Gastroesophageal sphincter (tissue), 4 donors: ENCODE measurements around the gene SRSF6. TPM values are rescaled to one million over a fixed set of nuclear protein-coding genes. Genes with fewer than 3 reads are reported as not detected.
"Not testable (repeated sequence)": the region's sequence is repeated elsewhere in the genome, so short reads cannot be mapped to it uniquely, and the experiment has no call there.

Experiments
- ATAC-seq: fragments of 150-250 bp; one replicate; pipeline ENCODE4 v1.9.1; 2016; ENCODE audit warnings: mild to moderate bottlenecking, moderate library complexity
- H3K27ac ChIP-seq, 4 donors: fragments of 200-600 bp; sonication (generic) in 3 of 4; 1 replicate in 3 of 4; 2 replicates in 1 of 4; pipeline ENCODE4 v1.5.1; 2016 to 2019
- H3K27me3 ChIP-seq: fragments of 200-600 bp; sonication (generic); one replicate; pipeline ENCODE4 v1.5.1; 2019
- H3K36me3 ChIP-seq, 2 donors: fragments of 200-600 bp; sonication (generic); one replicate each; pipeline ENCODE4 v1.5.1; 2019; ENCODE audit warnings: control low read depth in 1 of 2
- H3K4me1 ChIP-seq, 3 donors: fragments of 200-600 bp; sonication (generic); 1 replicate in 2 of 3; 2 replicates in 1 of 3; pipeline ENCODE4 v1.5.1; 2016 to 2019; ENCODE audit warnings: control low read depth in 2 of 3
- H3K4me3 ChIP-seq, 2 donors: fragments of 200-600 bp; sonication (generic); one replicate each; pipeline ENCODE4 v1.5.1; 2019; ENCODE audit warnings: mild to moderate bottlenecking in 1 of 2, moderate library complexity in 1 of 2
- H3K9me3 ChIP-seq, 3 donors: fragments of 200-600 bp; sonication (generic); one replicate each; pipeline ENCODE4 v1.5.1; 2017 to 2019; ENCODE audit warnings: control low read depth in 2 of 3
- CTCF ChIP-seq, 4 experiments: fragments of 200-600 bp in 2 of 4; fragments of 450-650 bp in 2 of 4; sonication (generic) in 1 of 4; IDR thresholded peaks; one replicate each; pipeline ENCODE4 v1.5.1; 2017 to 2019; ENCODE audit warnings: antibody characterized with exemption in 4 of 4, mild to moderate bottlenecking in 2 of 4, moderate library complexity in 2 of 4
- EP300 ChIP-seq: sonication (generic); formaldehyde crosslinking; IDR thresholded peaks from one replicate; pipeline ENCODE4 v1.6.1; 2017; ENCODE audit warnings: antibody characterized with exemption, mild to moderate bottlenecking
- POLR2A ChIP-seq, 2 donors: fragments of 450-650 bp; IDR thresholded peaks; one replicate each; pipeline ENCODE4 v1.6.1; 2017; ENCODE audit warnings: antibody characterized with exemption in 2 of 2, mild to moderate bottlenecking in 2 of 2, moderate library complexity in 1 of 2
- POLR2AphosphoS5 ChIP-seq: sonication (generic); formaldehyde crosslinking; IDR thresholded peaks from one replicate; pipeline ENCODE4 v1.6.1; 2017; ENCODE audit warnings: antibody characterized with exemption
- WGBS, 2 donors: methylation state at CpG; one replicate each; pipeline ENCODE4 v1.1.5; 2018; ENCODE audit warnings: low coverage in 1 of 2; 5-methylcytosine and 5-hydroxymethylcytosine counted together
- total RNA-seq, 4 donors: library from RNA; depleted of rRNA; stranded (reverse); fragments of >200 nt; gene quantifications; one replicate each; pipeline ENCODE4 v1.1.0, GENCODE V29; 2016

The SRSF6 gene
- total RNA-seq, 4 donors from 2014 or later, result 25.3 to 47.5 (median 31.3) TPM

DNA sequence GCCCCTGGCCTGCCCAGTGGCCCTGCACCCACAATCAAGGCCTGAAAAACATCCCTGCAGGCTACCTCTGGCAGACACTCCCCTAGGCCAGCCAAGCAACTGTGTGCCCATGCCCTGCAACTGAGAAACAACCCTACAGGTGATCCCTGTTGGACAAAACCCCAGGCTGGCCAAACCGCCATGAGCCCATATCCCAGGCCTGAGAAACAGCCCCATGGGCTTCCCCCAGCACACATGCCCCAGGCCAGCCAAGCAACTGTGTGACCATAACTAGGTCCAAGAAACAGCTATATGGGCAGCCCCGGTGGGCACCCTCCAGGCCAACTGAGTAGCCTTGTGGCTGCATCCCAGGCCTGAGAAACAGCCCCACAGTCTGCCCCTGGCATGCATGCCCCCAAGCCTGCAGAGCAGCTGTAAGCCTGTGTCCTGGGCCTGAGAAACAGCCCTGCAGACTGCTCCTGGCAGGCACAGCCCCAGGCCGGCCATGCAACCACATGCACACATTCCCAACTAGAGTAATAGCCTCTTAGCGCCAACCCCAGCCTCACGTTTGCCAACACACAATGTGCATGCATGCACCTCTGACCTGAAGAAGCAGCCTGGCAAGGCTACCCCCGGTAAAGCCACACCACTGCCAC is 41.0 kb upstream of the SRSF6 start:
- ATAC-seq, result no peak
- WGBS, 2 donors, result 88 to 93% methylated on average over 2 to 3 of the region's 6 CpGs
- H3K27me3 ChIP-seq, result peaks cover 30% of the 10 kb centered on the region
- no peaks in the 10 kb centered on the region for H3K4me1 ChIP-seq
- TF ChIP-seq EP300, result no peak
- TF ChIP-seq POLR2A (IDR thresholded peaks at IDR 0.05), result no peak
- no peak for TF ChIP-seq POLR2AphosphoS5
- TF ChIP-seq CTCF (IDR thresholded peaks at IDR 0.05), result no peak
- H3K9me3 ChIP-seq, result peaks cover 0 to 41% (median 0%) of the 10 kb centered on the region in 3 donors
- no peak overlapping the region for H3K4me3 ChIP-seq
- no peaks in the 10 kb centered on the region for H3K36me3 ChIP-seq
- no peak overlapping the region for H3K27ac ChIP-seq

DNA sequence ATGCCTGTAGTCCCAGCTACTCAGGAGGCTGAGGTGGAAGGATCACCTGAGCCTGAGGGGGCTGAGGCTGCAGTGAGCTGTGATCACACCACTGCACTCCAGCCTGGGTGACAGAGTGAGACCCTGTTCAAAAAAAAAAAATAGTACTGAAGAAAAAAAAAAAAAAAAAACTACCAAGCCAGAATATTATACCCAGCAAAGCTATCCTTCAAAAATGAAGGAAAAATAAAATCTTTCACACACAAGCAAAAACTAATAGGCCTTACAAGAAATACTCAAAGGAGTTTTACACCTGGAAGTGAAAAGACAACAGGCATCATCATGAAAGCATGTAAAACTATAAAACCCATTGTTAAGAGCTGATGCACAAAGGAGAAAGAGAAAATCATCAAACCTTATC is 37.5 kb upstream of the SRSF6 start:
- TF ChIP-seq CTCF (IDR thresholded peaks at IDR 0.05), result no peak
- no peak for TF ChIP-seq POLR2AphosphoS5
- no peak for TF ChIP-seq EP300
- no peak for TF ChIP-seq POLR2A (IDR thresholded peaks at IDR 0.05)
- Histone ChIP-seq H3K9me3 (peaks cover 0 to 42% (median 0%) of the 10 kb centered on the region in 3 donors), H3K4me3 (no peak overlapping the region), H3K27me3 (peaks cover 42% of the 10 kb centered on the region), H3K36me3 (no peaks in the 10 kb centered on the region), H3K4me1 (no peaks in the 10 kb centered on the region), H3K27ac (no peak overlapping the region)
- no peak for ATAC-seq

DNA sequence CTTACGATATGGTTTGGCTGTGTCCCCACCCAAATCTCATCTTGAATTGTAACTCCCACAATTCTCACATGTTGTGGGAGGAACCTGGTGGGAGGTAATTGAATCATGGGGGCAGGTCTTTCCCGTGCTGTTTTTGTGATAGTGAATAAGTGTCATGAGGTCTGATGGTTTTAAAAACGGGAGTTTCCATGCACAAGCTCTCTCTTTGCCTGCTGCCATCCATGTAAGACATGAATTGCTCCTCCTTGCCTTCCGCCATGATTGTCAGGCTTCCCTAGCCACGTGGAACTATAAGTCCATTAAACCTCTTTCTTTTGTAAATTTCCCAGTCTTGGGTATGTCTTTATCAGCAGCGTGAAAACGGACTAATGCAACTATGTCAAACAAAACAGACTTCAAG is 36.8 kb upstream of the SRSF6 start:
- H3K27me3 ChIP-seq, result peaks cover 38% of the 10 kb centered on the region
- not testable (repeated sequence) for H3K4me3 ChIP-seq, H3K4me1 ChIP-seq, H3K36me3 ChIP-seq, ATAC-seq, H3K27ac ChIP-seq
- peaks cover 0 to 42% (median 0%) of the 10 kb centered on the region in 3 donors for H3K9me3 ChIP-seq
- WGBS, 2 donors, result 63 to 87% methylated on average over 2 to 7 of the region's 7 CpGs

- no peaks in the 10 kb centered on the region for H3K4me1 ChIP-seq
- TF ChIP-seq POLR2A (IDR thresholded peaks at IDR 0.05), result no peak
- TF ChIP-seq EP300, result no peak
- no peak for TF ChIP-seq POLR2AphosphoS5
- no peak for TF ChIP-seq CTCF (IDR thresholded peaks at IDR 0.05)
- no peak overlapping the region for H3K27ac ChIP-seq
- peaks cover 0 to 6% (median 0%) of the 10 kb centered on the region in 3 donors for H3K9me3 ChIP-seq
- ATAC-seq, result no peak
- no peaks in the 10 kb centered on the region for H3K36me3 ChIP-seq
- H3K4me3 ChIP-seq, result no peak overlapping the region
- 64 to 69% methylated on average over 5 of the region's 5 CpGs for WGBS, 2 donors
- H3K27me3 ChIP-seq, result peaks cover 37% of the 10 kb centered on the region
Observed at GRCh38 chr20:43426172-43426571, 31.5 kb upstream of the SRSF6 start.

DNA sequence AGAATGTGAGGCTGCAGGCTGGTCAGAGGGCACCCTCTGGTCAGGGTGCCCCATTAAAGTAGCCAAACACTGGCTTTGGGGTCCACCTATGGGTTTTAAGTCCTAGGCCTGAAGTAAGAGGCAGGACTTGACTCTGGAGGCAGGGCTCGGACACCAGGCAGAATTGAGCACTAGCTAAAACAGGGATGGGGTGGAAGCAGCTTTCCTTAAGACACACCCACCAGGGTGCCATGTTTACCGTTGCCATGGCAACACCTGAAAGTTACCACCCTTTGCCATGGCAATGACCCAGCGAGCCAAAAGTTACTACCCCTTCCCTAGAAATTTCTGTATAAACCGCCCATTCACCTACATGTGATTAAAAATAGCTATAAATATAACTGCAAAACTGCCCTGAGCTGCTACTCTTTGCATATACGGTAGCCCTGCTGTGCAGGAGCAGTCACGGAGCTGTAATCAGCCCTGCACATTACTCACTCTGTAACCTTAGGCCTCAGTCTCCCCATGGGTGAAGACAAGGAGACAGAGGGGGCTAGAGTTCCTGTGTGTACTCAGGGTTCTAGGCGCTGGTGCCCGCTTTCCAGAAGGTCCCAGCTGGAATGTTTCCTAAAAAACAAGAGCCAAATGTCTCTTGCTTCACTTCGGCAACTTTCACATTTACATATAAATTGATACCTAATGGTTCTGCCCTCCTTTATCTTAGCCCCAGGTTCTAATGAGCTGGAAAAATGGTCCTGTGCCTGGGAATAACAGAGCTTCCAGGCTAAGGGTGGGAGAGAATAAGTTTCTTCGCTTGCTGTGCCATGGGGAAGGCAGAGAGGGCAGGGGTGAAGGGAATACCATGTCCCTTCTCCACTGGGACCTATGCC is 27.2 kb upstream of the SRSF6 start:
- peaks cover 0 to 4% (median 0%) of the 10 kb centered on the region in 3 donors for H3K9me3 ChIP-seq
- H3K27me3 ChIP-seq, result peaks cover 25% of the 10 kb centered on the region
- WGBS, 2 donors, result 30 to 55% methylated on average over 7 to 8 of the region's 10 CpGs
- no peaks in the 10 kb centered on the region for H3K4me1 ChIP-seq
- H3K36me3 ChIP-seq, result no peaks in the 10 kb centered on the region
- H3K27ac ChIP-seq, result no peak overlapping the region
- no peak for TF ChIP-seq EP300
- TF ChIP-seq POLR2A (IDR thresholded peaks at IDR 0.05), result no peak
- TF ChIP-seq CTCF (IDR thresholded peaks at IDR 0.05), result no peak
- TF ChIP-seq POLR2AphosphoS5, result no peak
- ATAC-seq, result no peak
- no peak overlapping the region for H3K4me3 ChIP-seq
